Measurements from ENCODE around the gene LUZP2.

GRCh38 chr11:24903555-24903954 lies 406.7 kb downstream of the LUZP2 start:
- no peak for TF ChIP-seq CTCF (IDR thresholded peaks at IDR 0.05)
- TF ChIP-seq ZFX (IDR thresholded peaks at IDR 0.05; ENCODE audit: borderline replicate concordance) = no peak

Data from 22Rv1 (cell line).